HG02798 (cell line): ENCODE results near the gene ARHGEF7.

Experiments
- ATAC-seq: cut with Tn5 transposase; IDR thresholded peaks from one replicate; pipeline ENCODE4 v1.9.1; 2021; ENCODE audit warnings: mild to moderate bottlenecking; ENCODE audit not compliant: unreplicated experiment, poor library complexity

The ARHGEF7 gene

GRCh38 chr13:111315347-111315995, 200.4 kb downstream of the ARHGEF7 start:
- ATAC-seq, result no peak

- ATAC-seq, result no peak
These were observed 201.1 kb downstream of the ARHGEF7 start for GRCh38 chr13:111316161-111316730.

- no peak for ATAC-seq
These were observed 202.0 kb downstream of the ARHGEF7 start for GRCh38 chr13:111317042-111317550.

- ATAC-seq, result no peak
These were observed 202.6 kb downstream of the ARHGEF7 start for GRCh38 chr13:111317571-111318345.

- ATAC-seq, result no peak
These were observed 203.3 kb downstream of the ARHGEF7 start for GRCh38 chr13:111318386-111318785.

- ATAC-seq, result no peak
These were observed 204.4 kb downstream of the ARHGEF7 start for GRCh38 chr13:111319521-111319920.

GRCh38 chr13:111319998-111320911, 205.1 kb downstream of the ARHGEF7 start, which contains the start of gene TEX29:
Gene TEX29 (plus strand): TSS chr13:111320642. CDS start chr13:111320891, 249 bp downstream.
- ATAC-seq, result no peak

GRCh38 chr13:111322001-111322915, 207.1 kb downstream of the ARHGEF7 start:
- ATAC-seq, result no peak

- ATAC-seq, result no peak
These were observed 207.8 kb downstream of the ARHGEF7 start for GRCh38 chr13:111322916-111323331.

- no peak for ATAC-seq
These were observed 208.4 kb downstream of the ARHGEF7 start for GRCh38 chr13:111323549-111323948.

- no peak for ATAC-seq
These were observed 209.0 kb downstream of the ARHGEF7 start for GRCh38 chr13:111323950-111324651.

GRCh38 chr13:111324736-111325135, 209.6 kb downstream of the ARHGEF7 start:
- ATAC-seq, result no peak

GRCh38 chr13:111325146-111325890, 210.2 kb downstream of the ARHGEF7 start:
- no peak for ATAC-seq

- ATAC-seq, result no peak
These were observed 211.0 kb downstream of the ARHGEF7 start for GRCh38 chr13:111325941-111326620.

- no peak for ATAC-seq
These were observed 211.5 kb downstream of the ARHGEF7 start for GRCh38 chr13:111326621-111326965.

- no peak for ATAC-seq
These were observed 212.0 kb downstream of the ARHGEF7 start for GRCh38 chr13:111326981-111327642.
